ENCODE measurements around the gene ECPAS.

The ECPAS gene

DNA sequence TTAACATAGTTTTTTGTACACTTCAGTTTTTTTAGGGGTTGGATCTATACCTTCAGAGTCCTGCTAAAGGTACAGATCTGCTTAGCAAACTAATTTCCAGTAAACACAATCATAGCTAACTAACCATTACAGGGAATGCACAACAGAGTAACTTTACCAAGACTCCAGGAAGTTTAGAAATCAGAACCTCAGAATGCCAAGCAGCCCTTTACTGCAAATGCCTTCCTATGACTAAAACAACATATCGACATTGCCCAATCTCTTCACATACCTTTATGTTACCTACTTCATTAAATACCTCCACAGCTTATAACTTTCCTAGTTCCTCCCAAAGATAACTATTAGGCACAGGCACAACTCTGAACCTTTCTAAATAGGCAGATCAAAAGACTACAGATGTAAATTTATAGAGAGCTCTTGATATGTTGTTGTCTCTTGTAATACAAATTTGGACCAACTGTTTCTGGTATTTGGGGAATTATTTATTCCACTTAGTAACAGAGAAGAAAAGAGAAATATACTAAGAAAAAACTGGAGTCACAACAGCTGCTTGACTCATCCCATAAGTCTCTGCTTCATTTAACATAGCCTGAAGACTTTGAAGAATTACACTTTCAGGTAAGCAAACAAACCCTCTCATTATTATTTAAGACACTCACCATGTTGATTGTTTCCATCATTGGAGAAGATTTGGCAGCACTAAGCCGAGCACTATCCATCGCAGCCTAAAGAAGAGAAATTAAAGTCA lies 108.2 kb downstream of the ECPAS start:
- no peak for TF ChIP-seq CTCF (IDR thresholded peaks at IDR 0.05)
- Histone ChIP-seq H3K4me3 (no peak overlapping the region), H3K27ac (no peak overlapping the region)
- DNase-seq (ENCODE audit: low spot score): no peak

DNA sequence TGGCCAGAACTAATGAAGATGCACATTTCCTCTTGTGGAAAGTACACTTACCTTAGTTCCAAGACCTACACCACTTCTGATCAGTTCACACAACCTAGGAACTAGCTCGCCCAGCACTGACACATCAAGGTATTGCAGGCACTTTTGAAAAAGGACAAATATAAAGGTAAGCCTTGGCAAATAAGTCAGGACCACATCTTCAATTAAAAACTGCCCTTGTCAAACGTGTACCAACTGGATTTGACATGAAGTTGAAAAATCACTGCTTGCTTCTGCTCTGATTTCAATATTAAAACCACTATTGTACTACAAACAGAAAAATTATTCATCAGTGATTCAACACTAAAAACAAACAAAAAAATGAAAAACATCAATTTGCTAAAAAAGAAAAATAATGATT lies 109.1 kb downstream of the ECPAS start:
- TF ChIP-seq CTCF (IDR thresholded peaks at IDR 0.05): no peak
- H3K4me3 ChIP-seq: no peak overlapping the region
- no peak for DNase-seq (ENCODE audit: low spot score)
- no peak overlapping the region for H3K27ac ChIP-seq

DNA sequence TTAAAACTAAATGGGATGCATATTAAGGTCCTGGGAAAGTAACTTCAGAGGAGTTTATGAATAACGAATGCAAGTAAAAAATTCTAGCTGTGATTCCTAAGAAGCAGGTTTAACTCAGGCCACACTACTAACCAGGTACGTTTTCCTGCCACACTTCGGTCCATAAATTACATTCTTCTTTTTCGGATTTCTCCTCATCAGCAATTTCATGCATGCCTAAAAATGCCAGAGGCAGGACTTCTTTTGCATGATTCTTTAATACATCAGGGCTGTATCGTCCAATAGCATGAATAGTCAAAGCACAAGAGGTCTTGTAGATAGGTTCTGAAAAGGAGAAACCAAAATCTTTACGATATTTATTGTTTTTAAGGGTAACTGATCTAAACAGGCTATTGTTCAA lies 111.9 kb downstream of the ECPAS start:
- DNase-seq (ENCODE audit: low spot score): no peak
- TF ChIP-seq CTCF (IDR thresholded peaks at IDR 0.05): no peak
- no peak overlapping the region for H3K27ac ChIP-seq
- no peak overlapping the region for H3K4me3 ChIP-seq

GRCh38 chr9:111366978-111367377 lies 117.2 kb downstream of the ECPAS start:
- Histone ChIP-seq H3K4me3 (no peak overlapping the region), H3K27ac (no peak overlapping the region)
- no peak for TF ChIP-seq CTCF (IDR thresholded peaks at IDR 0.05)
- DNase-seq (ENCODE audit: low spot score): no peak

GRCh38 chr9:111362526-111362925 lies 121.7 kb downstream of the ECPAS start:
- H3K4me3 ChIP-seq: no peak overlapping the region
- DNase-seq (ENCODE audit: low spot score): no peak
- no peak overlapping the region for H3K27ac ChIP-seq
- no peak for TF ChIP-seq CTCF (IDR thresholded peaks at IDR 0.05)

DNA sequence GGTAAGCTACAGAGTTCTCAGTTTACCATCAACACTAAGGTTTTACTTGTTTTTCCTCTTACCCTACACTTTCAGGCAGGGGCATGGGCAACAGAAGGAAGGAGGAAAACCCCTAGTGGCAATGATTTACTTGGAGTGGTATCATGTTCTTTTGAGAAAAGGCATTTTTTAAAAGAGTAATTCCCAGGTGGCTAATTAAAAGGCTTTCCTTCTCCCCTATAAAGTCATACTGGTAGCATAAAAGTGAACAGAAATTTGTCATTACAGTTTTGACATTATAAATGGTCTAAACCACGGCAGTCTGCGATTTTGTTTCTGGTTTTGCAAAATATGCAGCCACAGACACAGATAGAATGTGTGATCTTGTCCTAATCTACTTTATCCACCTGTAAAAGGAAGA lies 123.3 kb downstream of the ECPAS start:
- no peak overlapping the region for H3K27ac ChIP-seq
- TF ChIP-seq CTCF (IDR thresholded peaks at IDR 0.05): no peak
- no peak overlapping the region for H3K4me3 ChIP-seq
- no peak for DNase-seq (ENCODE audit: low spot score)

DNA sequence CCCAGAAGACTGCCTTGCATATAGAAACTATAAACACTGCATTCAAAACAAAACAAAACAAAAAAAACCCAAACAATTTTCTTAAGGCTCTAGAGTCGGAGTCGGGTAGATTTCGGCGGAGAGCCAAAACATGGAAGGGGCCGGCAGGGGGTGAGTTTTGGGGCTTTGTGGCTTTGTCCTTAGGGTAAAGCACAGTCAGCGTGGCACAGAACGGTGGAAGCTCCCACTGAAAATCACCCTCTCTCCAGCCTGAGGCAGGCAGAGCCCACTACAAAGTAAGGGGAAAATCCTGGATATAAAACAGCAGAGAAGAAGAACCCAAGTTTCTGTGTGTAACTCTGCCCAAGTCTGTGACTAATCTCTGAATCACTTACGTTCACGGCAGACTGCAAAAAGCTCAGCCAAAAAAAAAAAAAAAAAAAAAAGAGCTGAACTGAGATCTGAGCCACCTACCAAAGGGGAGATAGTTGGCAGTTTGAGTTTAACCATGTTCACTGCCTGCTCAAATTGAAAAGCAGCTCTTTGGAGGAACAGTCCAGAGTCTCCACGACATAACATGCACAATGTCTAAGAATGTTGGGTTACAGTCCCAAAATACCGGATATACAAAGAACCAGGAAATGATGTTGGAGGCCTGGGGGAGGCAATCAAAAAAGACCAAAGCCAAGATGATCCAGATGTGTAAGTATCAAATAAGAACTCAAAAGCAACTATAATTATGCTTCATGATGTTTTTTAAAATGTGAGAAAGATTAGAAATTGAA lies 127.5 kb downstream of the ECPAS start:
- Histone ChIP-seq H3K4me3 (no peak overlapping the region), H3K27ac (no peak overlapping the region)
- DNase-seq (ENCODE audit: low spot score): no peak
- TF ChIP-seq CTCF (IDR thresholded peaks at IDR 0.05): no peak

Measured in coronary artery (tissue), 2 donors.